ENCODE measurements around the gene FGGY. TPM values are rescaled to one million over a fixed set of nuclear protein-coding genes. Genes with fewer than 3 reads are reported as not detected.

FGGY gene
- total and polyA plus RNA-seq, 2 donors (not counting 3 experiments of a cell fraction or from before 2014, with no cell fraction given), result 5.6 to 6.4 TPM

DNA sequence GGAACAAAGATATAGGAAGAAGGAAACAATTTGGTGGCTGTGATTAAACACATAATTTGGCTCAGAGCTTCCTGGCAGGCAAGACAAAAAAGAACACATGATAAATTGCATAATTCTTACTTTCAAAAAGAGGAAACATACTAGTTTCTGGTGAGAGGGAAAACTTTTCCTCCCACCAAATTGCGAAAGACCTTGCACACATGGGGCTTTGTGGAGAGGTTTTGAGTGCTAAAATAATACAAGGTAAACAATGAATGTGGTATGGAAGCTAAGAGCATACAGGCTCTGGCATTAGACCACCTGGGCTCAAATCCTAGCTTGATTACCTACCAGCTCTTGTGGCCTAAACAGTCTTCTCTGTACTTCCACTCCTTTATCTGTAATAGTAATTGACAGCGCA lies 377.7 kb downstream of the FGGY start:
- Histone ChIP-seq H3K4me2 (ENCODE audit: insufficient read depth, low read length) (no peak overlapping the region), H3K9me3 (replicated peaks; ENCODE audit: control insufficient read depth, insufficient read depth, low read length) (no peaks in the 10 kb centered on the region), H2AFZ (ENCODE audit: low read depth, low read length) (no peak overlapping the region), H3K27ac (ENCODE audit: insufficient read depth, low read depth, low read length) (no peak overlapping the region), H3K4me3 (replicated peaks in 1 of 3; ENCODE audit: insufficient read depth in 1 of 3, low read depth in 1 of 3, low read length in 3 of 3) (no peak overlapping the region), H3K36me3 (ENCODE audit: control insufficient read depth in 2 of 2, extremely low read depth in 1 of 2, insufficient read depth in 2 of 2, low read length in 2 of 2) (no peaks in the 10 kb centered on the region), H3K9me1 (replicated peaks; ENCODE audit: control insufficient read depth, extremely low read depth, insufficient read depth, low read length) (no peaks in the 10 kb centered on the region), H4K20me1 (replicated peaks; ENCODE audit: control insufficient read depth, extremely low read depth, insufficient read depth, low read length) (no peaks in the 10 kb centered on the region), H3K4me1 (ENCODE audit: control insufficient read depth, extremely low read depth, insufficient read depth, low read length) (peaks cover 34% of the 10 kb centered on the region), H3K27me3 (ENCODE audit: control insufficient read depth in 2 of 2, insufficient read depth in 2 of 2, low read length in 2 of 2) (no peaks in the 10 kb centered on the region), H3K9ac (replicated peaks; ENCODE audit: extremely low read depth, insufficient read depth, low read length) (no peak overlapping the region), H3K79me2 (ENCODE audit: control insufficient read depth, insufficient read depth, low read length) (no peaks in the 10 kb centered on the region)
- intact Hi-C loops (cut with micrococcal nuclease) (loop anchor here (10.0 kb wide), 1 partner anchor 250 kb away; no protein-coding TSS in a partner anchor), dilution Hi-C loops (cut with MboI; ENCODE audit: extremely low pct_ligation_motif_present, low sequenced_read_pairs) (no loop called here)
- FAIRE-seq (no peak), DNase-seq (ENCODE audit: low read depth, low spot score) (peak; percentile 83)
- ChIA-PET POLR2A (no interaction called here), CTCF (interaction anchor here (0.7 to 2.9 kb wide), 6 partner anchors 13 to 896 kb away, joined by 3 to 7 read pairs (median 4); no protein-coding TSS in a partner anchor)
- no peak for TF ChIP-seq JUN (IDR thresholded peaks at IDR 0.05; ENCODE audit: borderline replicate concordance, insufficient read depth, insufficient read length, low read depth)
- TF ChIP-seq, protein P1, sequence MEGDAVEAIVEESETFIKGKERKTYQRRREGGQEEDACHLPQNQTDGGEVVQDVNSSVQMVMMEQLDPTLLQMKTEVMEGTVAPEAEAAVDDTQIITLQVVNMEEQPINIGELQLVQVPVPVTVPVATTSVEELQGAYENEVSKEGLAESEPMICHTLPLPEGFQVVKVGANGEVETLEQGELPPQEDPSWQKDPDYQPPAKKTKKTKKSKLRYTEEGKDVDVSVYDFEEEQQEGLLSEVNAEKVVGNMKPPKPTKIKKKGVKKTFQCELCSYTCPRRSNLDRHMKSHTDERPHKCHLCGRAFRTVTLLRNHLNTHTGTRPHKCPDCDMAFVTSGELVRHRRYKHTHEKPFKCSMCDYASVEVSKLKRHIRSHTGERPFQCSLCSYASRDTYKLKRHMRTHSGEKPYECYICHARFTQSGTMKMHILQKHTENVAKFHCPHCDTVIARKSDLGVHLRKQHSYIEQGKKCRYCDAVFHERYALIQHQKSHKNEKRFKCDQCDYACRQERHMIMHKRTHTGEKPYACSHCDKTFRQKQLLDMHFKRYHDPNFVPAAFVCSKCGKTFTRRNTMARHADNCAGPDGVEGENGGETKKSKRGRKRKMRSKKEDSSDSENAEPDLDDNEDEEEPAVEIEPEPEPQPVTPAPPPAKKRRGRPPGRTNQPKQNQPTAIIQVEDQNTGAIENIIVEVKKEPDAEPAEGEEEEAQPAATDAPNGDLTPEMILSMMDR (IDR thresholded peaks at IDR 0.05; ENCODE audit: extremely low read depth in 1 of 2, insufficient read depth in 1 of 2, low read depth in 1 of 2, low read length in 2 of 2), result no peak
- no peak for TF ChIP-seq GATA2 (IDR thresholded peaks at IDR 0.05; ENCODE audit: insufficient read depth, insufficient read length, low read depth, low read length)
- no peak for TF ChIP-seq EZH2 (IDR thresholded peaks at IDR 0.05; ENCODE audit: borderline replicate concordance, low read depth, low read length, severe bottlenecking)
- no peak for TF ChIP-seq POLR2AphosphoS5 (IDR thresholded peaks at IDR 0.05; ENCODE audit: insufficient read depth, low read depth, low read length)
- TF ChIP-seq FOS (IDR thresholded peaks at IDR 0.05; ENCODE audit: borderline replicate concordance, insufficient read depth, low read length), result no peak
- no peak for TF ChIP-seq POLR2A (IDR thresholded peaks at IDR 0.05; ENCODE audit: low read depth, low read length)
- no peak for TF ChIP-seq MYC (IDR thresholded peaks at IDR 0.05; ENCODE audit: low read depth, low read length)
- TF ChIP-seq, protein P2, sequence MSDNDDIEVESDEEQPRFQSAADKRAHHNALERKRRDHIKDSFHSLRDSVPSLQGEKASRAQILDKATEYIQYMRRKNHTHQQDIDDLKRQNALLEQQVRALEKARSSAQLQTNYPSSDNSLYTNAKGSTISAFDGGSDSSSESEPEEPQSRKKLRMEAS (IDR thresholded peaks at IDR 0.05; ENCODE audit: insufficient read depth, insufficient read length), result no peak
- BruUV-seq (replicated peaks), result no TSS peak

All from endothelial cell of umbilical vein (primary cell).